ENCODE results near the gene MCTP2.

DNA sequence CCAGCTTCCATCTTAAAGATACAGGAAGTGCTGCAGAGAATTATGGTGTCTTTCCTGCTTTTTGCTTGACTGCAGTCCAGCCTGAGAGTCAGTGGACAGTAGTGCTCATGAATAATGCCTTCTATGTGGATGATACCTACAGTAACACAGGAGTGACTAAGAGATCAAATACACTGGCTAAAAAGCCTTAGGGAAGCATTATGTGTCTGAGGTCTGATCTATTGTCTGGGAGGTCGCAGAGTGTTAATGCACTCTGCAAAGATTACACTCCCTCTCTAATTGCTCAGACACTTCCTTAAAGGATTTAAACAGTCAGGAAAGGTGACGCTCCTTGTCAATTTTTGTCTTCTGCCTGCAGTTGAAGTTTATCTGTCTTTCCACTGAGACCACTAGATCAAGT is 183.6 kb downstream of the MCTP2 start:
- no peak for TF ChIP-seq POLR2A (IDR thresholded peaks at IDR 0.05)
- TF ChIP-seq, protein P1, sequence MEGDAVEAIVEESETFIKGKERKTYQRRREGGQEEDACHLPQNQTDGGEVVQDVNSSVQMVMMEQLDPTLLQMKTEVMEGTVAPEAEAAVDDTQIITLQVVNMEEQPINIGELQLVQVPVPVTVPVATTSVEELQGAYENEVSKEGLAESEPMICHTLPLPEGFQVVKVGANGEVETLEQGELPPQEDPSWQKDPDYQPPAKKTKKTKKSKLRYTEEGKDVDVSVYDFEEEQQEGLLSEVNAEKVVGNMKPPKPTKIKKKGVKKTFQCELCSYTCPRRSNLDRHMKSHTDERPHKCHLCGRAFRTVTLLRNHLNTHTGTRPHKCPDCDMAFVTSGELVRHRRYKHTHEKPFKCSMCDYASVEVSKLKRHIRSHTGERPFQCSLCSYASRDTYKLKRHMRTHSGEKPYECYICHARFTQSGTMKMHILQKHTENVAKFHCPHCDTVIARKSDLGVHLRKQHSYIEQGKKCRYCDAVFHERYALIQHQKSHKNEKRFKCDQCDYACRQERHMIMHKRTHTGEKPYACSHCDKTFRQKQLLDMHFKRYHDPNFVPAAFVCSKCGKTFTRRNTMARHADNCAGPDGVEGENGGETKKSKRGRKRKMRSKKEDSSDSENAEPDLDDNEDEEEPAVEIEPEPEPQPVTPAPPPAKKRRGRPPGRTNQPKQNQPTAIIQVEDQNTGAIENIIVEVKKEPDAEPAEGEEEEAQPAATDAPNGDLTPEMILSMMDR (IDR thresholded peaks at IDR 0.05) = no peak
